ENCODE measurements around the gene KIAA1671. TPM values are rescaled to one million over a fixed set of nuclear protein-coding genes. Genes with fewer than 3 reads are reported as not detected.

The KIAA1671 gene
- total and polyA plus RNA-seq, 2 of the 4 experiments (the other 2 are of a cell fraction): 0.02 TPM; not detected in 1

DNA sequence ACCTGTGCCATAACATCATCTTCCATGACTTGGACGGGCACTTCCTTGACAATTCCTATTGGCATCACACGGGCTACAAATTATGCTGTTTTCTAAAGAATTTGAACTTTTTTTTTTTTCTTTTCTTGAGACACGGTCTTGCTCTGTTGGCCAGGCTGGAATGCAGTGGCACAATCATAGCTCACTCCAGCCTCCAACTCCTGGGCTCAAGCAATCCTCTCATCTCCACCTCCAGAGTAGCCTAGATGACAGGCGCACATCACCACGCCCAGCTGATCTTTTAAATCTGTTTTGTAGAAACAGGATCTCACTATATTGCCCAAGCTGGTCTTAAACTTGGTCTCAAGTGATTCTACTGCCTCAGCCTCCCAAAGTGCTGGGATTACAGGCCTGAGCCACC, 243.8 kb downstream of the KIAA1671 start:
- ATAC-seq (ENCODE audit: low read depth) (no peak), DNase-seq (no peak)
- Histone ChIP-seq H2AK5ac (ENCODE audit: low read depth, low read length) (no peak overlapping the region), H3K56ac (ENCODE audit: extremely low read depth, insufficient read depth, low read length) (no peak overlapping the region), H4K20me1 (ENCODE audit: insufficient read depth, low read length) (no peaks in the 10 kb centered on the region), H3K4me3 (ENCODE audit: insufficient read depth, low read depth, low read length) (no peak overlapping the region), H4K5ac (ENCODE audit: low read depth, low read length) (no peak overlapping the region), H3K4me1 (ENCODE audit: control insufficient read depth, insufficient read depth, low read length) (no peaks in the 10 kb centered on the region), H3K27ac (ENCODE audit: insufficient read depth, low read length) (no peak overlapping the region), H4K8ac (ENCODE audit: low read depth in 2 of 2, low read length in 2 of 2) (no peak overlapping the region), H3K79me1 (ENCODE audit: low read depth in 1 of 2, low read length in 2 of 2) (no peaks in the 10 kb centered on the region), H2BK15ac (ENCODE audit: low read depth, low read length) (no peak overlapping the region), H2BK5ac (ENCODE audit: low read depth, low read length, poor library complexity, severe bottlenecking) (no peak overlapping the region), H3K4me2 (ENCODE audit: low read depth, low read length) (no peak overlapping the region), H3K14ac (replicated peaks; ENCODE audit: low read depth, low read length) (no peak overlapping the region), H3K9me1 (ENCODE audit: insufficient read depth, low read length) (no peaks in the 10 kb centered on the region), H3K23ac (ENCODE audit: low read depth, low read length) (no peak overlapping the region), H2AFZ (replicated peaks; ENCODE audit: low read length, poor library complexity) (no peak overlapping the region), H3K27me3 (ENCODE audit: control insufficient read depth, insufficient read depth, low read length) (no peaks in the 10 kb centered on the region), H3K4ac (ENCODE audit: low read depth, low read length) (no peak overlapping the region), H2AK9ac (replicated peaks; ENCODE audit: low read depth, low read length, poor library complexity) (no peak overlapping the region), H2BK20ac (ENCODE audit: low read depth, low read length) (no peak overlapping the region), H3K9ac (ENCODE audit: low read depth, low read length) (no peak overlapping the region), H3K9me3 (ENCODE audit: control insufficient read depth, insufficient read depth, low read length) (no peaks in the 10 kb centered on the region), H2BK120ac (ENCODE audit: low read depth, low read length) (no peak overlapping the region), H3K36me3 (ENCODE audit: control insufficient read depth, insufficient read depth, low read length) (no peaks in the 10 kb centered on the region), H4K91ac (ENCODE audit: insufficient read depth, low read depth, low read length) (no peak overlapping the region), H3K18ac (ENCODE audit: low read depth, low read length) (no peak overlapping the region)
- in situ Hi-C loops (cut with MboI; ENCODE audit: low sequenced_read_pairs): no loop called here
- 66% methylated on average over 2 of the region's 5 CpGs; no CpG with 5 or more reads in 1 of the 2 experiments for WGBS, 2 experiments (ENCODE audit: extremely low coverage in 2 of 2, insufficient read length in 1 of 2)
- TF ChIP-seq MAZ (IDR thresholded peaks at IDR 0.05; ENCODE audit: borderline replicate concordance, low read depth, low read length): no peak
- TF ChIP-seq, protein P1, sequence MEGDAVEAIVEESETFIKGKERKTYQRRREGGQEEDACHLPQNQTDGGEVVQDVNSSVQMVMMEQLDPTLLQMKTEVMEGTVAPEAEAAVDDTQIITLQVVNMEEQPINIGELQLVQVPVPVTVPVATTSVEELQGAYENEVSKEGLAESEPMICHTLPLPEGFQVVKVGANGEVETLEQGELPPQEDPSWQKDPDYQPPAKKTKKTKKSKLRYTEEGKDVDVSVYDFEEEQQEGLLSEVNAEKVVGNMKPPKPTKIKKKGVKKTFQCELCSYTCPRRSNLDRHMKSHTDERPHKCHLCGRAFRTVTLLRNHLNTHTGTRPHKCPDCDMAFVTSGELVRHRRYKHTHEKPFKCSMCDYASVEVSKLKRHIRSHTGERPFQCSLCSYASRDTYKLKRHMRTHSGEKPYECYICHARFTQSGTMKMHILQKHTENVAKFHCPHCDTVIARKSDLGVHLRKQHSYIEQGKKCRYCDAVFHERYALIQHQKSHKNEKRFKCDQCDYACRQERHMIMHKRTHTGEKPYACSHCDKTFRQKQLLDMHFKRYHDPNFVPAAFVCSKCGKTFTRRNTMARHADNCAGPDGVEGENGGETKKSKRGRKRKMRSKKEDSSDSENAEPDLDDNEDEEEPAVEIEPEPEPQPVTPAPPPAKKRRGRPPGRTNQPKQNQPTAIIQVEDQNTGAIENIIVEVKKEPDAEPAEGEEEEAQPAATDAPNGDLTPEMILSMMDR (conservative IDR thresholded peaks at IDR 0.05; ENCODE audit: low read depth, low read length): no peak
- no peak for TF ChIP-seq CEBPB (IDR thresholded peaks at IDR 0.05; ENCODE audit: low read depth, low read length)
- TF ChIP-seq MXI1 (IDR thresholded peaks at IDR 0.05; ENCODE audit: borderline replicate concordance, low read depth, low read length): no peak
- TF ChIP-seq SMC3 (IDR thresholded peaks at IDR 0.05; ENCODE audit: low read depth, low read length): no peak
- no peak for TF ChIP-seq RAD21 (IDR thresholded peaks at IDR 0.05; ENCODE audit: low read length)
- TF ChIP-seq, protein P2, sequence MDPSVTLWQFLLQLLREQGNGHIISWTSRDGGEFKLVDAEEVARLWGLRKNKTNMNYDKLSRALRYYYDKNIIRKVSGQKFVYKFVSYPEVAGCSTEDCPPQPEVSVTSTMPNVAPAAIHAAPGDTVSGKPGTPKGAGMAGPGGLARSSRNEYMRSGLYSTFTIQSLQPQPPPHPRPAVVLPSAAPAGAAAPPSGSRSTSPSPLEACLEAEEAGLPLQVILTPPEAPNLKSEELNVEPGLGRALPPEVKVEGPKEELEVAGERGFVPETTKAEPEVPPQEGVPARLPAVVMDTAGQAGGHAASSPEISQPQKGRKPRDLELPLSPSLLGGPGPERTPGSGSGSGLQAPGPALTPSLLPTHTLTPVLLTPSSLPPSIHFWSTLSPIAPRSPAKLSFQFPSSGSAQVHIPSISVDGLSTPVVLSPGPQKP (IDR thresholded peaks at IDR 0.05; ENCODE audit: borderline replicate concordance, low read depth, low read length): no peak
- ChIA-PET CTCF (no interaction called here), POLR2A (ENCODE audit: unreplicated experiment) (no interaction called here)
- no TSS peak for BruUV-seq (replicated peaks)
- dilution Hi-C loops (cut with HindIII; ENCODE audit: low sequenced_read_pairs, unreplicated experiment): no loop called here
- intact Hi-C loops (cut with micrococcal nuclease): no loop called here
